Tibial nerve (tissue), 4 donors: ENCODE data around the gene FGD1. TPM values are rescaled to one million over a fixed set of nuclear protein-coding genes. Genes with fewer than 3 reads are reported as not detected.
A peak's percentile ranks its signal among the peaks of the same experiment; 100 is the strongest.

Experiments used
- DNase-seq, 2 donors: peaks; one replicate each; pipeline ENCODE4 v3.0.0-alpha.2; 2019; ENCODE audit warnings: low spot score in 2 of 2
- H3K27ac ChIP-seq, 4 donors: fragments of 200-600 bp; sonication (generic) in 3 of 4; one replicate each; pipeline ENCODE4 v1.5.1; 2017 to 2019; ENCODE audit warnings: mild to moderate bottlenecking in 1 of 4
- H3K27me3 ChIP-seq, 2 donors: fragments of 200-600 bp; sonication (generic) in 1 of 2; one replicate each; pipeline versions ENCODE4 v1.5.1 to v1.6.0; 2017 to 2019
- H3K36me3 ChIP-seq, 3 donors: fragments of 200-600 bp; sonication (generic); one replicate each; pipeline ENCODE4 v1.5.1; 2018 to 2019
- H3K4me1 ChIP-seq, 4 donors: fragments of 200-600 bp; sonication (generic) in 3 of 4; one replicate each; pipeline ENCODE4 v1.5.1; 2017 to 2019
- H3K4me3 ChIP-seq, 4 donors: fragments of 200-600 bp; sonication (generic) in 3 of 4; one replicate each; pipeline ENCODE4 v1.5.1; 2017 to 2019; ENCODE audit warnings: mild to moderate bottlenecking in 1 of 4, moderate library complexity in 1 of 4
- H3K9me3 ChIP-seq, 4 donors: fragments of 200-600 bp; sonication (generic) in 3 of 4; one replicate each; pipeline ENCODE4 v1.5.1; 2017 to 2019
- CTCF ChIP-seq, 5 experiments: fragments of 200-600 bp in 3 of 5; fragments of 450-650 bp in 2 of 5; sonication (generic) in 3 of 5; IDR thresholded peaks; one replicate each; pipeline ENCODE4 v1.5.1; 2016 to 2019; ENCODE audit warnings: antibody characterized with exemption in 5 of 5, mild to moderate bottlenecking in 3 of 5, moderate library complexity in 2 of 5
- EP300 ChIP-seq, 2 donors: sonication (generic); formaldehyde crosslinking; IDR thresholded peaks; one replicate each; pipeline ENCODE4 v1.6.1; 2017; ENCODE audit warnings: antibody characterized with exemption in 2 of 2, mild to moderate bottlenecking in 1 of 2
- POLR2A ChIP-seq, 2 donors: fragments of 450-650 bp; IDR thresholded peaks; one replicate each; pipeline ENCODE4 v1.6.1; 2017; ENCODE audit warnings: antibody characterized with exemption in 2 of 2, mild to moderate bottlenecking in 2 of 2, moderate library complexity in 2 of 2
- WGBS, 2 donors: methylation state at CpG; one replicate each; pipeline ENCODE4 v1.1.5; 2018; 5-methylcytosine and 5-hydroxymethylcytosine counted together
- total RNA-seq, 4 donors: library from RNA; depleted of rRNA; stranded (reverse); fragments of >200 nt; gene quantifications; one replicate each; pipeline ENCODE4 v1.1.0, GENCODE V29; 2016

Gene FGD1
- total RNA-seq, 4 donors from 2014 or later: 4.2 to 9.3 (median 5.4) TPM

GRCh38 chrX:54529552-54530356, 33.7 kb upstream of the FGD1 start, which contains the start of gene GNL3L:
TSS of gene GNL3L (plus strand) at chrX:54530219. CDS start at chrX:54532567, 2,348 bp downstream.
- TF ChIP-seq POLR2A (IDR thresholded peaks at IDR 0.05): peak in 1 of 2 donors; percentile 65
- TF ChIP-seq CTCF (IDR thresholded peaks at IDR 0.05): no peak
- peak in 1 of 2 donors; percentile 85 for TF ChIP-seq EP300 (IDR thresholded peaks at IDR 0.05)
- WGBS, 2 donors: 2 to 51% methylated on average over 14 to 50 of the region's 51 CpGs
- Histone ChIP-seq H3K27me3 (no peaks in the 10 kb centered on the region), H3K4me3 (peak within 1 kb of the TSS; percentile 51 to 71 (median 64)), H3K9me3 (no peaks in the 10 kb centered on the region), H3K27ac (peak within 1 kb of the TSS; percentile 70 to 91 (median 85)), H3K36me3 (no peaks in the 10 kb centered on the region), H3K4me1 (peaks cover 0 to 23% (median 4%) of the 10 kb centered on the region in 4 donors)
- peak; percentile 73 to 77 for DNase-seq

GRCh38 chrX:54529151-54529550, 33.1 kb upstream of the FGD1 start:
- no peak for TF ChIP-seq POLR2A (IDR thresholded peaks at IDR 0.05)
- no peak for TF ChIP-seq EP300 (IDR thresholded peaks at IDR 0.05)
- no peak for TF ChIP-seq CTCF (IDR thresholded peaks at IDR 0.05)
- no peaks in the 10 kb centered on the region for H3K27me3 ChIP-seq
- H3K9me3 ChIP-seq: no peaks in the 10 kb centered on the region
- peak overlapping the region; percentile 51 to 71 (median 64) for H3K4me3 ChIP-seq
- WGBS, 2 donors: 39 to 51% methylated on average over 3 of the region's 3 CpGs
- no peaks in the 10 kb centered on the region for H3K36me3 ChIP-seq
- H3K4me1 ChIP-seq: peaks cover 0 to 23% (median 4%) of the 10 kb centered on the region in 4 donors
- H3K27ac ChIP-seq: peak overlapping the region; percentile 70 to 91 (median 85)
- DNase-seq: no peak

GRCh38 chrX:54509400-54509799, 13.4 kb upstream of the FGD1 start:
- Histone ChIP-seq H3K4me1 (no peaks in the 10 kb centered on the region), H3K27me3 (no peaks in the 10 kb centered on the region), H3K9me3 (no peaks in the 10 kb centered on the region), H3K4me3 (no peak overlapping the region), H3K36me3 (no peaks in the 10 kb centered on the region), H3K27ac (no peak overlapping the region)
- TF ChIP-seq CTCF (IDR thresholded peaks at IDR 0.05): no peak
- no peak for TF ChIP-seq EP300 (IDR thresholded peaks at IDR 0.05)
- no peak for TF ChIP-seq POLR2A (IDR thresholded peaks at IDR 0.05)
- WGBS, 2 donors: 13 to 45% methylated on average over 4 of the region's 4 CpGs
- no peak for DNase-seq

GRCh38 chrX:54496936-54497335, 902 bp upstream of the FGD1 start:
- Histone ChIP-seq H3K9me3 (no peaks in the 10 kb centered on the region), H3K4me3 (no peak overlapping the region), H3K27ac (peak overlapping the region in 1 of 4 donors; percentile 49), H3K27me3 (peaks cover 0 to 2% of the 10 kb centered on the region in 2 donors), H3K36me3 (no peaks in the 10 kb centered on the region), H3K4me1 (peaks cover 0 to 26% (median 0%) of the 10 kb centered on the region in 4 donors)
- no peak for TF ChIP-seq EP300 (IDR thresholded peaks at IDR 0.05)
- no peak for TF ChIP-seq POLR2A (IDR thresholded peaks at IDR 0.05)
- no peak for TF ChIP-seq CTCF (IDR thresholded peaks at IDR 0.05)
- 75 to 76% methylated on average over 6 of the region's 6 CpGs for whole genome bisulfite sequencing, 2 donors
- DNase-seq: no peak

- no peaks in the 10 kb centered on the region for H3K9me3 ChIP-seq
- no peak for DNase-seq
- WGBS, 2 donors: 29 to 59% methylated on average over 5 of the region's 5 CpGs
- H3K4me3 ChIP-seq: peak overlapping the region in 2 of 4 donors; percentile 49 to 70
- no peaks in the 10 kb centered on the region for H3K36me3 ChIP-seq
- peaks cover 0 to 2% of the 10 kb centered on the region in 2 donors for H3K27me3 ChIP-seq
- peak overlapping the region in 3 of 4 donors; percentile 49 to 87 (median 59) for H3K27ac ChIP-seq
- no peak for TF ChIP-seq EP300 (IDR thresholded peaks at IDR 0.05)
- no peak for TF ChIP-seq POLR2A (IDR thresholded peaks at IDR 0.05)
- TF ChIP-seq CTCF (IDR thresholded peaks at IDR 0.05): no peak
- peaks cover 0 to 28% (median 0%) of the 10 kb centered on the region in 4 donors for H3K4me1 ChIP-seq
Observed at GRCh38 chrX:54496517-54496852, 451 bp upstream of the FGD1 start.
